Vagina (tissue), 2 donors: ENCODE measurements around the gene GYG1.

Source experiments
- CTCF ChIP-seq, 3 experiments: fragments of 450-650 bp in 2 of 3; fragments of 200-600 bp in 1 of 3; sonication (generic) in 1 of 3; IDR thresholded peaks; one replicate each; pipeline ENCODE4 v1.5.1; 2017 to 2019; ENCODE audit warnings: antibody characterized with exemption in 3 of 3, mild to moderate bottlenecking in 2 of 3, moderate library complexity in 2 of 3
- POLR2AphosphoS5 ChIP-seq, 2 donors: sonication (generic); formaldehyde crosslinking; IDR thresholded peaks; one replicate each; pipeline ENCODE4 v1.9.0; 2017; ENCODE audit warnings: antibody characterized with exemption in 2 of 2, mild to moderate bottlenecking in 2 of 2, low read depth in 1 of 2; ENCODE audit not compliant: insufficient read depth in 1 of 2

- TF ChIP-seq CTCF (IDR thresholded peaks at IDR 0.05) (no peak), POLR2AphosphoS5 (IDR thresholded peaks at IDR 0.05; ENCODE audit: insufficient read depth in 1 of 2, low read depth in 1 of 2) (no peak)
Observed at GRCh38 chr3:148958696-148959095, 32.6 kb upstream of the GYG1 start.
